ENCODE measurements around the gene ORM1. TPM values are rescaled to one million over a fixed set of nuclear protein-coding genes. Genes with fewer than 3 reads are reported as not detected.

The ORM1 gene
- total RNA-seq, 3 donors from 2014 or later = 8.3 TPM; not detected in 2

- Histone ChIP-seq H3K27me3 (no peaks in the 10 kb centered on the region), H3K4me3 (no peak overlapping the region), H3K27ac (no peak overlapping the region), H3K4me1 (no peaks in the 10 kb centered on the region), H3K36me3 (no peaks in the 10 kb centered on the region), H3K9me3 (no peaks in the 10 kb centered on the region)
- DNase-seq (ENCODE audit: low spot score in 2 of 2) = no peak
- TF ChIP-seq CTCF (IDR thresholded peaks at IDR 0.05) = no peak
- TF ChIP-seq POLR2A (IDR thresholded peaks at IDR 0.05) = no peak
- no peak for TF ChIP-seq POLR2AphosphoS5 (IDR thresholded peaks at IDR 0.05)
- intact Hi-C loops (cut with DNase I; ENCODE audit: low total_unique reads) = no loop called here
Measured at GRCh38 chr9:114308361-114308950, 14.4 kb upstream of the ORM1 start.

DNA sequence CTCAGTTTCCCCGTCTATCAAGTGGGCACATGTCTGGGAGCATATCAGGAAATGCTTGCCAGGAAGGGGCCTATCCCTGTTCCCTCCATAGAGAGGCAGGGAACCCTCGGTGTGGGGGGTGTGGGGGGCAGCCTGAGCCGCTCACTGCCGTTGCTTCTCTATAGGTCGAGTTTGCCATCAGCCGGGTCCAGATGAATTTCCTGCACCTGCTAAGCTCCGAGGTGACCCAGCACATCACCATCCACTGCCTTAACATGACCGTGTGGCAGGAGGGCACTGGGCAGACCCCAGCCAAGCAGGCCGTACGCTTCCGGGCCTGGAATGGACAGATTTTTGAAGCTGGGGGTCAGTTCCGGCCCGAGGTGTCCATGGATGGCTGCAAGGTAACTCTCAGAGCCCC lies 13.8 kb upstream of the ORM1 start:
- TF ChIP-seq CTCF (IDR thresholded peaks at IDR 0.05) (no peak), POLR2AphosphoS5 (IDR thresholded peaks at IDR 0.05) (no peak), POLR2A (IDR thresholded peaks at IDR 0.05) (no peak)
- H3K9me3 ChIP-seq = peaks cover 0 to under 1% of the 10 kb centered on the region in 2 donors
- no peaks in the 10 kb centered on the region for H3K4me1 ChIP-seq
- peak in 1 of 2 donors; percentile 36 for DNase-seq (ENCODE audit: low spot score in 2 of 2)
- H3K4me3 ChIP-seq = no peak overlapping the region
- H3K36me3 ChIP-seq = no peaks in the 10 kb centered on the region
- intact Hi-C loops (cut with DNase I; ENCODE audit: low total_unique reads) = no loop called here
- H3K27ac ChIP-seq = no peak overlapping the region
- H3K27me3 ChIP-seq = no peaks in the 10 kb centered on the region

GRCh38 chr9:114310471-114311450 lies 12.1 kb upstream of the ORM1 start:
- H3K4me3 ChIP-seq = no peak overlapping the region
- no peaks in the 10 kb centered on the region for H3K27me3 ChIP-seq
- no peak for TF ChIP-seq POLR2A (IDR thresholded peaks at IDR 0.05)
- TF ChIP-seq CTCF (IDR thresholded peaks at IDR 0.05) = no peak
- TF ChIP-seq POLR2AphosphoS5 (IDR thresholded peaks at IDR 0.05) = no peak
- no peaks in the 10 kb centered on the region for H3K36me3 ChIP-seq
- H3K9me3 ChIP-seq = peaks cover 0 to 7% of the 10 kb centered on the region in 2 donors
- no peak overlapping the region for H3K27ac ChIP-seq
- H3K4me1 ChIP-seq = no peaks in the 10 kb centered on the region
- intact Hi-C loops (cut with DNase I; ENCODE audit: low total_unique reads) = no loop called here
- peak in 1 of 2 donors; percentile 24 for DNase-seq (ENCODE audit: low spot score in 2 of 2)

DNA sequence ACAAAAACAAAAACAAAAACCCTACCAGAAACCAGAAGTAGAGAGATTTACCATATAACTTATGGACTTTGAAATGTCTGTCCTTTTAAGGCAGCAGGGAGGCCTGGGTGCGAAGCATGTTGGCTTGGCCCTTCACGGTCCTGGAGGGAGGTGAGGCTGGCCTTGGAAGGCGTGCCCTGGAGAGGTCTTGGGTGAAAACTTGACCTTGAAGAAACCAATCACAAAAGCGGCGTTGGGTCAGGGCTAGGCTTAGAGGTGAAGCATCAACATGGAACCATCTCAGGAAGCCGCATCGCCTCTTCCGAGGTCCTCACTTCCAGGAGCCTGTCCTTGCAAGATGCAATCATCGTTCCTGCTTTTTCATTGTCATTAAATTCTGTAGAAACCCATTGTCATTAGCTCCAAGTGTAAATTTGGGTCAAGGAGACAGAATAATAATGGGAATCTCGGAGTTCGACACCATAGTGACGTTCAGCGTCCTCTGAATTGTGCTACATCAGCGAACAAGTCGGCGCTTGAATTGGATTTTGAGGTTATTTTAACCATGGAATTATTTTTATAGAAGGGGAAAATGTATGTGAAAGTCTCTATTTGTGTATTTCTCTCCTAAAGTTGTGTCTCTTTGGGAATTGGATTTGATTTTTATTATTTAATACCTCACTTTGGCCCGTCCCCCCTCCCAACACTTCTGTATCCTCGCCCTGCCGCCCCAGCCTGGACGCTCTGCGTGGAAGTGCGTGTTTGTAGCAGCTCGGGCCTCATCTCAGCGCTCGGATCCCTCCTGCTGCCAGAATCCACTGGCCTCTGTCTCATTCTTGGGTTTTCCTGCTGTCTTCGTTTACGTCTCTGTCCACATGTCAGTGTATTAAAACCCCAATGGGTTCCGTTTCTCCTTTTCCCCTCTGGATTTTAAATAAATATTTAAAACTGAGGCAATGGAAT lies 11.1 kb upstream of the ORM1 start:
- Histone ChIP-seq H3K27ac (no peak overlapping the region), H3K27me3 (no peaks in the 10 kb centered on the region), H3K9me3 (peaks cover 0 to 7% of the 10 kb centered on the region in 2 donors), H3K4me1 (no peaks in the 10 kb centered on the region), H3K4me3 (no peak overlapping the region), H3K36me3 (no peaks in the 10 kb centered on the region)
- DNase-seq (ENCODE audit: low spot score in 2 of 2) = no peak
- intact Hi-C loops (cut with DNase I; ENCODE audit: low total_unique reads) = no loop called here
- no peak for TF ChIP-seq POLR2A (IDR thresholded peaks at IDR 0.05)
- TF ChIP-seq CTCF (IDR thresholded peaks at IDR 0.05) = no peak
- no peak for TF ChIP-seq POLR2AphosphoS5 (IDR thresholded peaks at IDR 0.05)
